ENCODE results near the gene CDYL2.

- TF ChIP-seq CTCF (conservative IDR thresholded peaks at IDR 0.05; ENCODE audit: low read depth, low read length): no peak
- no peak for TF ChIP-seq EZH2 (IDR thresholded peaks at IDR 0.05; ENCODE audit: low read length, unreplicated experiment)
These were observed 109.4 kb downstream of the CDYL2 start for GRCh38 chr16:80695020-80695419.
